Natural killer cell (primary cell): ENCODE results near the gene ANK2. TPM values are rescaled to one million over a fixed set of nuclear protein-coding genes. Genes with fewer than 3 reads are reported as not detected.

Experiments
- ATAC-seq, 3 donors: fragments of 150-1000 bp in 2 of 3; fragments of 200-7000 bp in 1 of 3; cut with Tn5 transposase; 1 replicate in 1 of 3; 2 replicates in 2 of 3; pipeline ENCODE4 v1.10.0; 2021; ENCODE audit warnings: mild to moderate bottlenecking in 2 of 3, moderate library complexity in 2 of 3
- DNase-seq, 2 donors: peaks; one replicate each; pipeline versions ENCODE4 v3.0.0 to v3.0.0-alpha.2; 2013 to 2021; ENCODE audit warnings: mixed read lengths in 1 of 2
- H3K27ac ChIP-seq: one replicate; pipeline ENCODE4 v1.5.1; 2013; ENCODE audit warnings: mild to moderate bottlenecking, low read length
- H3K27me3 ChIP-seq: one replicate; pipeline ENCODE4 v1.6.1; 2013; ENCODE audit warnings: low read length; ENCODE audit not compliant: control insufficient read depth, insufficient read depth
- H3K36me3 ChIP-seq: one replicate; pipeline ENCODE4 v1.6.1; 2013; ENCODE audit warnings: low read length; ENCODE audit not compliant: control insufficient read depth, insufficient read depth
- H3K4me1 ChIP-seq: one replicate; pipeline ENCODE4 v1.6.1; 2013; ENCODE audit warnings: low read length; ENCODE audit not compliant: control insufficient read depth, insufficient read depth
- H3K4me3 ChIP-seq: one replicate; pipeline ENCODE4 v1.5.1; 2013; ENCODE audit warnings: low read length
- H3K9me3 ChIP-seq: one replicate; pipeline ENCODE4 v1.6.1; 2013; ENCODE audit warnings: low read length; ENCODE audit not compliant: control insufficient read depth, insufficient read depth
- H3K27ac Mint-ChIP-seq, 2 donors: one replicate each; pipeline ENCODE4 v1.8.0; 2022; ENCODE audit warnings: mild to moderate bottlenecking in 2 of 2, mixed read lengths in 2 of 2, moderate library complexity in 1 of 2
- H3K27me3 Mint-ChIP-seq, 2 donors: one replicate each; pipeline ENCODE4 v1.8.0; 2022; ENCODE audit warnings: low read depth in 2 of 2, mixed read lengths in 2 of 2
- H3K36me3 Mint-ChIP-seq: one replicate; pipeline ENCODE4 v1.8.0; 2022; ENCODE audit warnings: mixed read lengths
- H3K4me1 Mint-ChIP-seq, 2 donors: one replicate each; pipeline ENCODE4 v1.8.0; 2022; ENCODE audit warnings: mixed read lengths in 2 of 2
- H3K4me3 Mint-ChIP-seq: one replicate; pipeline ENCODE4 v1.8.0; 2022; ENCODE audit warnings: mild to moderate bottlenecking, moderate library complexity, mixed read lengths
- H3K9me3 Mint-ChIP-seq, 2 donors: one replicate each; pipeline ENCODE4 v1.8.0; 2022; ENCODE audit warnings: mixed read lengths in 2 of 2
- CTCF ChIP-seq: fragments of 200-600 bp; IDR thresholded peaks from one replicate; pipeline ENCODE4 v1.8.0; 2022; ENCODE audit warnings: antibody characterized with exemption
- WGBS: methylation state at CpG from one replicate; pipeline ENCODE4 v1.1.7; 2013; ENCODE audit warnings: missing lambda C conversion rate; ENCODE audit not compliant: insufficient coverage; 5-methylcytosine and 5-hydroxymethylcytosine counted together
- intact Hi-C: fragments of 100-400 bp; cut with micrococcal nuclease; formaldehyde crosslinking; loops from one replicate; pipeline ENCODE4 v1.14.2; 2022
- total RNA-seq, 4 donors: library from RNA; stranded (reverse); fragments of 120-200 nt in 1 of 4; gene quantifications; one replicate each; pipeline versions ENCODE4 v1.2.3 to v1.2.4, GENCODE V29; 2013 to 2022

Gene ANK2
- total RNA-seq, 3 donors from 2014 or later (not counting 1 experiment from before 2014, with no cell fraction given): 0.05 TPM; not detected in 2

GRCh38 chr4:113347245-113347644 lies 297.8 kb downstream of the ANK2 start:
- Mint-ChIP-seq H3K27me3 (peaks cover 5 to 10% of the 10 kb centered on the region in 2 donors), H3K4me3 (no peak overlapping the region), H3K4me1 (peaks cover 6 to 8% of the 10 kb centered on the region in 2 donors), H3K27ac (no peak overlapping the region), H3K36me3 (no peaks in the 10 kb centered on the region), H3K9me3 (no peaks in the 10 kb centered on the region)
- H3K27me3 ChIP-seq: peaks cover 5% of the 10 kb centered on the region
- TF ChIP-seq CTCF: no peak
- no peak overlapping the region for H3K27ac ChIP-seq
- DNase-seq: no peak
- no peaks in the 10 kb centered on the region for H3K4me1 ChIP-seq
- no peaks in the 10 kb centered on the region for H3K9me3 ChIP-seq
- intact Hi-C loops: no loop called here
- H3K4me3 ChIP-seq: no peak overlapping the region
- H3K36me3 ChIP-seq: no peaks in the 10 kb centered on the region
- 100% methylated on average over 2 of the region's 2 CpGs for WGBS
- ATAC-seq: no peak

- no peak for TF ChIP-seq CTCF
- H3K27me3 Mint-ChIP-seq: peaks cover 10 to 18% of the 10 kb centered on the region in 2 donors
- DNase-seq (no peak), ATAC-seq (no peak)
- peaks cover 19 to 24% of the 10 kb centered on the region in 2 donors for H3K4me1 Mint-ChIP-seq
- no peak overlapping the region for H3K27ac Mint-ChIP-seq
- Histone ChIP-seq H3K36me3 (no peaks in the 10 kb centered on the region), H3K9me3 (no peaks in the 10 kb centered on the region), H3K27ac (no peak overlapping the region), H3K4me1 (peaks cover 4% of the 10 kb centered on the region), H3K4me3 (no peak overlapping the region), H3K27me3 (peaks cover 2% of the 10 kb centered on the region)
- H3K9me3 Mint-ChIP-seq: no peaks in the 10 kb centered on the region
- WGBS: 27% methylated on average over 4 of the region's 4 CpGs
- no peak overlapping the region for H3K4me3 Mint-ChIP-seq
- intact Hi-C loops: no loop called here
- no peaks in the 10 kb centered on the region for H3K36me3 Mint-ChIP-seq
These were observed 300.0 kb downstream of the ANK2 start for GRCh38 chr4:113349430-113349829.

GRCh38 chr4:113350576-113350975 lies 301.1 kb downstream of the ANK2 start:
- ATAC-seq (no peak), DNase-seq (no peak)
- no peak overlapping the region for H3K4me3 ChIP-seq
- peaks cover 31 to 36% of the 10 kb centered on the region in 2 donors for H3K4me1 Mint-ChIP-seq
- no peak for TF ChIP-seq CTCF
- intact Hi-C loops: no loop called here
- no peak overlapping the region for H3K27ac ChIP-seq
- no peaks in the 10 kb centered on the region for H3K36me3 ChIP-seq
- H3K4me3 Mint-ChIP-seq: no peak overlapping the region
- peaks cover 2% of the 10 kb centered on the region for H3K27me3 ChIP-seq
- H3K9me3 Mint-ChIP-seq: no peaks in the 10 kb centered on the region
- H3K27me3 Mint-ChIP-seq: peaks cover 10 to 18% of the 10 kb centered on the region in 2 donors
- no peak overlapping the region for H3K27ac Mint-ChIP-seq
- H3K36me3 Mint-ChIP-seq: no peaks in the 10 kb centered on the region
- peaks cover 15% of the 10 kb centered on the region for H3K4me1 ChIP-seq
- H3K9me3 ChIP-seq: no peaks in the 10 kb centered on the region
